HG02981 (cell line): Measurements from ENCODE around the gene PEX5.
"Not testable (repeated sequence)": the region's sequence is repeated elsewhere in the genome, so short reads cannot be mapped to it uniquely, and the experiment has no call there.

Experiments
- ATAC-seq: cut with Tn5 transposase; IDR thresholded peaks from one replicate; pipeline ENCODE4 v1.9.1; 2021; ENCODE audit warnings: mild to moderate bottlenecking, moderate library complexity; ENCODE audit not compliant: unreplicated experiment

The PEX5 gene

DNA sequence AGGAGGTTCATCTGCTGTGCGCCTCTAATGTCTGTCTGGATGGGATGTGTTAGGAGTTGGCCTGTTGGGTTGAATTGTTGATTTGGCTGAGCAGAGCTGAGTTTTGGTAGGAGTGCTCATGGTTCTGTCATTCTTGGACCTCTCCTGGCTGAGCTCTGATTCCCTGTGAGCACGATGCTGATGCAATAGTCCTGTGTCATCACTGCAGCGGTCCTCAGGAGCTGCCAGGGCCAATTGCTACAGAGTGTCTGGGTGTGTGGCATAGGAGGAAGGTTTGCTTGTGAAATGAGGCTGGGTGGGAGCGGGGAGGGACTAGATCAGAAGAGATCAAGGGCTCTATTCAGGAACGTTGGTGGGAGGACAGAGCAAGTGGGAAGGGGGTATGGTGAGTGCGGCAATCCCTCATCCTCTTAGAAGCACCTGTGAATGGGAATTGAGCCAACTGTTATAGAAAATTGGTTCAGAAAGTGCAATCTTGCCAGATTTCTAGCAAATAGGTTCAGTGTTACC is 21.2 kb downstream of the PEX5 start:
- ATAC-seq: no peak

DNA sequence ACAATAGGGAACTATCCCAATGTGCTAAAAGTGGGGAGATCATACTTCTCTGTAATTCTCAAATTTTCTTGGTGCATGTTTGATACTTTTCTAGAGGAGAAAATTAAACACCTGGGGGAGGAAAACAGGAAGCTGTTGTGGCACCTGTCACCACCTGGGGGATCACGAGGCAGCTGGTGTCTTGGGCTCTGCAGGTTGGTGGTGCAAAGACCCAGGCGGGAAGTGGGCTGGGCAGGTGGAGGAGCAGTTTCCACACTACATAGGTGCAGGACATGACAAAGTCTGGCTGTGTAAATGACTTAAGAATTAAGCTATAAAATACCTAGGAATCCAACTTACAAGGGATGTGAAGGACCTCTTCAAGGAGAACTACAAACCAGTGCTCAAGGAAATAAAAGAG is 23.2 kb downstream of the PEX5 start:
- no peak for ATAC-seq

DNA sequence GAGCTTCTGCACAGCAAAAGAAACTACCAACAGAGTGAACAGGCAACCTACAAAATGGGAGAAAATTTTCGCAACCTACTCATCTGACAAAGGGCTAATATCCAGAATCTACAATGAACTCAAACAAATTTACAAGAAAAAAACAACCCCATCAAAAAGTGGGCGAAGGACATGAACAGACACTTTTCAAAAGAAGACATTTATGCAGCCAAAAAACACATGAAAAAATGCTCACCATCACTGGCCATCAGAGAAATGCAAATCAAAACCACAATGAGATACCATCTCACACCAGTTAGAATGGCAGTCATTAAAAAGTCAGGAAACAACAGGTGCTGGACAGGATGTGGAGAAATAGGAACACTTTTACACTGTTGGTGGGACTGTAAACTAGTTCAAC is 24.3 kb downstream of the PEX5 start:
- ATAC-seq: not testable (repeated sequence)

DNA sequence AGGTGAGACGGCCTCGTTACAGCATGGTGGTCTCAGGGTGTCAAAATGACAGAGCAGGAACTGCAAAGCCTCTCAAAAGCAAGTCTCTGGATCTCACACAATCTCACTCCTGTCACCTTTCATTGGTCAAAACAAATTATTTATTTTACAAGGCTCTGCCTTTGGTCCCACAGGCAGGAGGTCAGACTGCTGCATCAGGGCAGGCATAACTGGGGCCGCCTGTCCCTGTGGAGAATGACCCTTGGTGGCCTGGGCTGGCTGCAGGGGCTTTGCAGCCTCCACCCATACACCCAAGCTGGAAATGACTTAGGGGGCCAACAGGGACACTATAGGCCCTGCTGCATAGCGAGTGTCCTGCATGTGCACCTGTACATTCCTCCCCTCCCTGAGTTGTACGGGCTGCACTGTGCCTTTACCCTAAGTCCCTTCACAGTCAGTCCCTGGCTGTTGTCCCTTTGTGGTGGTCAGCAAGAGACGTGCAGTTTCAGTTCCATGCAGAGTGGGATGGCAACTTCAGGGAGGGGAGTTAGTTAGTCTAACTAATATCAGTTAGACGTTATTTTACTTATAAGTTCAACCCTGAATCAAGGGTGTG is 28.1 kb downstream of the PEX5 start:
- no peak for ATAC-seq

DNA sequence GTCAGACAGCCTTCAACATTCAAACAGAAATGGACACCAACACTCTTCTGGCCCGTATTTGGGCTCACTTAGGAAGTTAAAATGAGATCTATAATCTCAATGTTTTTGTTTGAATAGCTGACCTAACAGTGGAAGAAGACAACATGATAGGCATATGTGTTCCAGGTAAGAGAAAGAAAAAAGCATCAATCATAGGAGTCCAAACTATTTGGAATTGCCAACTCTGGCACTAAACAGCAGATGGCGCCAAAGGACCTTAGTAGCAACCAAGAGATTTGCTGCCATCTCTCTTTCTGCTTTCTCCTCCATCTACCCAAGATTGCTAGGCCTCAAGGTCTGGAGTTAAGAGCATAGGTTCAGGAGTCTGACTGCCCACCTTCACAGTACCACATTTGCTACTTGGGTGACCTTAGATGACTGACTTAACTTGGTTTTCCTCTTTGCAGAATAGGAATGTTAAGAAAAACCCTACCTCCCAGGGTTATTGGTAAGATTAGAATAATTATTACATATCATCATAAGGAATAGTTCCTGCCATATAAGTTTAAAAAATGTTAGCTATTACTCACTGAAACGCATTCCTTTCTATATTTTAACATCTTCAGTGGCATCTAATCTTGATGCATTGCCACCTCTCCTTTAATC is 30.2 kb downstream of the PEX5 start:
- ATAC-seq: no peak

DNA sequence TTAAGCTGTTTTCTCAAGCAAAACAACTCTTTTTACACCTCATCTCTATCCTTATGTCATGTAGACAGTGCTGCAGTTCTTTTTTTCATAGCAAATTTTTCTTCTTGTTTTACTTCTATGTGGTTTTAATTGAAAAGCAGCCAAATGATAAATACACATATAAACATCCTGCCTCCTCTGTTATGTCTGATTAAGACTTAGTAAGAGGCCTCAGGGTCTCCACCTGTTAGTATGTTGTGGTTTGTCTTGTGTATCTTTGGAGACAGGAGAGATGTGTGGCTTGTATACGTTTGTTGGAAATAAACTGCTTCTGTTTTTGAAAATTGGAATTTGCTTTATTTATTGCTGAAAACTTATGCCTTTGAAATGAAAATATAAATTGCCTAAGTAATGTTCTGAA is 32.0 kb downstream of the PEX5 start:
- no peak for ATAC-seq

DNA sequence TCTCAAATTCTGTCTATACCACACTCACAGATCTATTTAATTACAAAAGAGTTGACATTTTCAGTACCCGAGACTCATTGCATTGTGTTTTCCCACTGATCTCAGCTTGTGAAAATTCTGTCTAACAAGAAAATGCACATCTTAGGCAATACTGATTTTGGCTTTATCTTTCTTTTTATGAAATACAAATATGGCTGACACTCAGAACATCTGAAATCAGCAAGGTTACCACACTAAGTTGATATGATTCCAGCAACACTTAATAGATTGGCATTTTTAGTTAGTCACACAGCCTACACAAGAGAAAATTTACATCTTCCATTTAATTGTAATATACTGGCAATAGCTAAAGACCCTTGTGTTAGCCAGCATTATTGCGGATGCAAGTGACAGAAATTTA is 40.3 kb downstream of the PEX5 start:
- no peak for ATAC-seq

DNA sequence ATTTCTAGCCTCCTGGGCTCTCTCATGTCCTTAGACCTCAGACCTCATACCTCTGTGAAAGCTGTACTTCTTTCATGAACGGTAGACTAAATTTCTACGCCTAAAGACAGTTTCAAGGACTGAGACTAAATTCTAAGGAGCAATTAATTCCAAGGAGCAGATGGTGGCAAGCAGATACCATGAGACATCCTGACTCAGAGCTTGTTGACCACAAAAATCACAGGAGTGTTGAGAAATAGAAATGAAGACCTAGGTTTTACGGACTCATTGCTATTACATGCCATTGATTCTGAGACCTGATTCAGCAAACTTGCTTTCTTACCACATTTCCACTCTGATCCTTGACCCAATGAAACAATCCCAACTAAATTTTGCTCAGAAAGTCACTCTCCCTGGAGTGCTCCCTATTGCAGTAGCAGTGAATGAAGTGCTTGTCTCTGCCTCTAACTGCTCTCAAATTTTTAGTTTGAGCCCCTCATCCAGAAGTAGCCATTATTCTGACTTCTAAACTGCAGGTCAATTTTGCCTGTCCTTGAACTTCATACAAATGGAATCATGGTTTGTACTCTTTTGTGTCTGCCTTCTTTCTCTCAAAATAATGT is 52.0 kb downstream of the PEX5 start:
- ATAC-seq: no peak

DNA sequence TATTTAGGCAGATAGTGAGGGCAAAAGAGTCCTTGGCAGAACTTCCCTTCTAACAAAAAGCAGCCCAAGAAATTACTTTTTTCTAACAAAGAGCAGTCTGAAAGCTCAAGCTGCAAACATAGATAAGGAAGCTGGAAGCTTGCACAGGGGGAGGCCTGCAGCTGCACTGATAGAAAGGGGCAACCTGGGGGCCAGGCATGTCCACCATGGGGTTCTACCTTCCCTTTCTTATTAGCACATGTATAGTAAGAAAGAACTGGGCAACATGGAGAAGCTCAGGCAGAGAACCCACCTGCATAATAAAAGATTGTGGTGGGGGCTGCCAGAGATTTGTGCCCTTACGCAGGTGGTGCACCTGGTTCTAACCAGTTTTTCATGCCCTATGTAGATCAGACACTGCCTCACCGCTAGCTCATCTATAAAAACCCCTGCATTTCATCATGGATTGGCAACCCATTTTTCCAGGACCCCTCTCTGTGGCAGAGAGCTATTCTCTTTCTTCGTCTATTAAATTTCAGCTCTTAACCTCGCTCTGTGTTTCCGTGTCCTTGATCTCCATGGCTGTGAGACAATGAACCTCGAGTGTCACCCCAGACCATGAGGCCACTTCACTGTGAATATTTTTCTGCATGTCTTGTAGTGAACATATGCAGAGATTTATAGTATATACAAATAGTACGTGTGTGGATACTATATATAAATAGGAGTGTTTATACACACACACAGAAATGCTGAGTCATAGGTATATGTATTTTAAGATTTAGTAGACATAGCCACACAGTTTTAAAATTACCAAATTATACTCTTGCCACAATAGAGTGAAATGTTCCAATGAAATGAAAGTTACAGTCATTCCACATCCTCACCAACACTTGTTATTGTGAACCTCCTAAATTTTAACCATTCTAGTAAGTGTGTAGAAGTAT is 53.0 kb downstream of the PEX5 start:
- ATAC-seq: no peak

DNA sequence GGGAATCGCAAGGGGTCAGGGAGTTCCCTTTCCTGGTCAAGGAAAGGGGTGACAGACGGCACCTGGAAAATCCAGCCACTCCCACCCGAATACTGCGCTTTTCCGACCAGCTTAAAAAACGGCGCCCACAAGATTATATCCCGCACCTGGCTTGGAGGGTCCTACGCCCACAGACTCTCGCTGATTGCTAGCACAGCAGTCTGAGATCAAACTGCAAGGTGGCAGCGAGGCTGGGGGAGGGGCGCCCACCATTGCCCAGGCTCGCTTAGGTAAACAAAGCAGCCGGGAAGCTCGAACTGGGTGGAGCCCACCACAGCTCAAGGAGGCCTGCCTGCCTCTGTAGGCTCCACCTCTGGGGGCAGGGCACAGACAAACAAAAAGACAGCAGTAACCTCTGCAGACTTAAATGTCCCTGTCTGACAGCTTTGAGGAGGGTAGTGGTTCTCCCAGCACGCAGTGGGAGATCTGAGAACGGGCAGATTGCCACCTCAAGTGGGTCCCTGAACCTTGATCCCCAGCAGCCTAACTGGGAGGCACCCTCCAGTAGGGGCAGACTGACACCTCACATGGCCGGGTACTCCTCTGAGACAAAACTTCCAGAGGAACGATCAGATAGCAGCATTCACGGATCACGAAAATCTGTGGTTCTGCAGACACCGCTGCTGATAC is 62.0 kb downstream of the PEX5 start:
- not testable (repeated sequence) for ATAC-seq

DNA sequence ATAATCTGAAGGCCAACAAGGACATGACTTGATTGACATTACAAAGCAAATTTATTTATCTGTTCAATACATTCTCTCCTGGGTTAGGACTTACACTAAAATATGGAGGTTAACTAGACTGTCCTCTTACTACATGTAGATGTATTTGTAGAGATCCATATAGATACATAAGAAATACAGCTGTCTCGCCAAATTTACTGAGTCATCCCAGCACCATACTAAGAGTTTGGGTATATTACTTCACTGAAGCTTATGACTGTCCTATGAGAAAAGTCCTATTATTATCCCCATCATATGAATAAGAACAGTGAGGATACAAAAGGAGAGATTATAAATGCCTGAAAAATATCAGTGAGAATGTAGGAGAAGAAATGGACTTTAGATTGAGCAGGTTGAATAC is 69.6 kb downstream of the PEX5 start:
- ATAC-seq: no peak
